ENCODE results near the gene SURF1.

- TF ChIP-seq, protein P1, sequence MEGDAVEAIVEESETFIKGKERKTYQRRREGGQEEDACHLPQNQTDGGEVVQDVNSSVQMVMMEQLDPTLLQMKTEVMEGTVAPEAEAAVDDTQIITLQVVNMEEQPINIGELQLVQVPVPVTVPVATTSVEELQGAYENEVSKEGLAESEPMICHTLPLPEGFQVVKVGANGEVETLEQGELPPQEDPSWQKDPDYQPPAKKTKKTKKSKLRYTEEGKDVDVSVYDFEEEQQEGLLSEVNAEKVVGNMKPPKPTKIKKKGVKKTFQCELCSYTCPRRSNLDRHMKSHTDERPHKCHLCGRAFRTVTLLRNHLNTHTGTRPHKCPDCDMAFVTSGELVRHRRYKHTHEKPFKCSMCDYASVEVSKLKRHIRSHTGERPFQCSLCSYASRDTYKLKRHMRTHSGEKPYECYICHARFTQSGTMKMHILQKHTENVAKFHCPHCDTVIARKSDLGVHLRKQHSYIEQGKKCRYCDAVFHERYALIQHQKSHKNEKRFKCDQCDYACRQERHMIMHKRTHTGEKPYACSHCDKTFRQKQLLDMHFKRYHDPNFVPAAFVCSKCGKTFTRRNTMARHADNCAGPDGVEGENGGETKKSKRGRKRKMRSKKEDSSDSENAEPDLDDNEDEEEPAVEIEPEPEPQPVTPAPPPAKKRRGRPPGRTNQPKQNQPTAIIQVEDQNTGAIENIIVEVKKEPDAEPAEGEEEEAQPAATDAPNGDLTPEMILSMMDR (IDR thresholded peaks at IDR 0.05), result peak in 1 of 3 experiments; percentile 32
- no peak for TF ChIP-seq POLR2A (IDR thresholded peaks at IDR 0.05)
These were observed 20.1 kb downstream of the SURF1 start, which contains the start of gene SURF6 for GRCh38 chr9:133335924-133336811.
